ENCODE measurements around the gene EVX2. TPM values are rescaled to one million over a fixed set of nuclear protein-coding genes. Genes with fewer than 3 reads are reported as not detected.

Gene EVX2
- total RNA-seq, 4 donors from 2014 or later: 0.08 TPM; not detected in 3

GRCh38 chr2:176088048-176088936 lies 4.5 kb upstream of the EVX2 start:
- TF ChIP-seq POLR2A (IDR thresholded peaks at IDR 0.05): no peak
- TF ChIP-seq, protein P1, sequence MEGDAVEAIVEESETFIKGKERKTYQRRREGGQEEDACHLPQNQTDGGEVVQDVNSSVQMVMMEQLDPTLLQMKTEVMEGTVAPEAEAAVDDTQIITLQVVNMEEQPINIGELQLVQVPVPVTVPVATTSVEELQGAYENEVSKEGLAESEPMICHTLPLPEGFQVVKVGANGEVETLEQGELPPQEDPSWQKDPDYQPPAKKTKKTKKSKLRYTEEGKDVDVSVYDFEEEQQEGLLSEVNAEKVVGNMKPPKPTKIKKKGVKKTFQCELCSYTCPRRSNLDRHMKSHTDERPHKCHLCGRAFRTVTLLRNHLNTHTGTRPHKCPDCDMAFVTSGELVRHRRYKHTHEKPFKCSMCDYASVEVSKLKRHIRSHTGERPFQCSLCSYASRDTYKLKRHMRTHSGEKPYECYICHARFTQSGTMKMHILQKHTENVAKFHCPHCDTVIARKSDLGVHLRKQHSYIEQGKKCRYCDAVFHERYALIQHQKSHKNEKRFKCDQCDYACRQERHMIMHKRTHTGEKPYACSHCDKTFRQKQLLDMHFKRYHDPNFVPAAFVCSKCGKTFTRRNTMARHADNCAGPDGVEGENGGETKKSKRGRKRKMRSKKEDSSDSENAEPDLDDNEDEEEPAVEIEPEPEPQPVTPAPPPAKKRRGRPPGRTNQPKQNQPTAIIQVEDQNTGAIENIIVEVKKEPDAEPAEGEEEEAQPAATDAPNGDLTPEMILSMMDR (IDR thresholded peaks at IDR 0.05): peak in 3 of 4 experiments; percentile 56 to 82 (median 57)
- no peak for TF ChIP-seq EP300 (IDR thresholded peaks at IDR 0.05)
- Histone ChIP-seq H3K27ac (no peak overlapping the region), H3K9me3 (no peaks in the 10 kb centered on the region), H3K4me1 (peaks cover 0 to 52% (median 32%) of the 10 kb centered on the region in 3 donors), H3K27me3 (peaks cover 100% of the 10 kb centered on the region), H3K36me3 (no peaks in the 10 kb centered on the region), H3K4me3 (peak overlapping the region in 1 of 2 donors; percentile 38)
- WGBS, 2 donors (ENCODE audit: low coverage in 1 of 2): 11% methylated on average over 3 of the region's 49 CpGs; no CpG with 5 or more reads in 1 of the 2 donors
- ATAC-seq: peak; percentile 47

DNA sequence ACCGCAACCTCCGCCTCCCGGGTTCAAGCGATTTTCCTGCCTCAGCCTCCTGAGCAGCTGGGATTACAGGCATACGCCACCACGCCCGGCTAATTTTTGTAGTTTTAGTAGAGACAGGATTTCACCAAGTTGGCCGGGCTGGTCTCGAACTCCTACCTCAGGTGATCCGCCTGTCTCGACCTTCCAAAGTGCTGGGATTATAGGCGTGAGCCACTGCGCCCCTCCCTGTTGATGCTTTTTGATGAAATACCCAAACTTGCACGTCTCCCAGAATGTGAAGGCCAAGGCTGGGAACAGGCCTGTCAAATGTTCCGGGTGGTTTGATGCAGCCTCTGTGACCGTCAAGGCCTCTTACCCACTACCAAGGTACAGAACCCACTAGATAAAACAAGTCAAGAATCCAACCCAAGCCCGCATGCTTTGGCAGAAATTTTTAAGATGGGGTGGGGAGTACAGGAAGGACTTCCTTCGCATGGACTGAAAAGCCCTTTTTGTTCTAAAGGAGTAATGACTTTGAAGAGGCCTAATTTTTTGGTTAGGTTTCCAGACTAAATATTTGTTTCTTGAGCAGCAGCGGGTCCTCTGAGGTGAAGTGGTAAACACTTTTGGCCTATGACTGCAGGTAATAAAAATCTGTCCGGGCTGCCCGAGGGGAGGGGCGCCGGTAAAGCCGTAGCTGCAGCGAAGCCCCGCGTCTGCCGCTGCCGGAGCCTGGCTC lies 3.7 kb upstream of the EVX2 start:
- Histone ChIP-seq H3K9me3 (no peaks in the 10 kb centered on the region), H3K4me1 (peaks cover 0 to 52% (median 31%) of the 10 kb centered on the region in 3 donors), H3K36me3 (no peaks in the 10 kb centered on the region), H3K4me3 (peak overlapping the region in 1 of 2 donors; percentile 38), H3K27ac (no peak overlapping the region), H3K27me3 (peaks cover 100% of the 10 kb centered on the region)
- 11 to 57% methylated on average over 5 to 7 of the region's 29 CpGs for WGBS, 2 donors (ENCODE audit: low coverage in 1 of 2)
- no peak for ATAC-seq
- TF ChIP-seq POLR2AphosphoS5 (IDR thresholded peaks at IDR 0.05) (no peak), POLR2A (IDR thresholded peaks at IDR 0.05) (no peak), EP300 (IDR thresholded peaks at IDR 0.05) (no peak)
- TF ChIP-seq, protein P1 (IDR thresholded peaks at IDR 0.05): no peak

DNA sequence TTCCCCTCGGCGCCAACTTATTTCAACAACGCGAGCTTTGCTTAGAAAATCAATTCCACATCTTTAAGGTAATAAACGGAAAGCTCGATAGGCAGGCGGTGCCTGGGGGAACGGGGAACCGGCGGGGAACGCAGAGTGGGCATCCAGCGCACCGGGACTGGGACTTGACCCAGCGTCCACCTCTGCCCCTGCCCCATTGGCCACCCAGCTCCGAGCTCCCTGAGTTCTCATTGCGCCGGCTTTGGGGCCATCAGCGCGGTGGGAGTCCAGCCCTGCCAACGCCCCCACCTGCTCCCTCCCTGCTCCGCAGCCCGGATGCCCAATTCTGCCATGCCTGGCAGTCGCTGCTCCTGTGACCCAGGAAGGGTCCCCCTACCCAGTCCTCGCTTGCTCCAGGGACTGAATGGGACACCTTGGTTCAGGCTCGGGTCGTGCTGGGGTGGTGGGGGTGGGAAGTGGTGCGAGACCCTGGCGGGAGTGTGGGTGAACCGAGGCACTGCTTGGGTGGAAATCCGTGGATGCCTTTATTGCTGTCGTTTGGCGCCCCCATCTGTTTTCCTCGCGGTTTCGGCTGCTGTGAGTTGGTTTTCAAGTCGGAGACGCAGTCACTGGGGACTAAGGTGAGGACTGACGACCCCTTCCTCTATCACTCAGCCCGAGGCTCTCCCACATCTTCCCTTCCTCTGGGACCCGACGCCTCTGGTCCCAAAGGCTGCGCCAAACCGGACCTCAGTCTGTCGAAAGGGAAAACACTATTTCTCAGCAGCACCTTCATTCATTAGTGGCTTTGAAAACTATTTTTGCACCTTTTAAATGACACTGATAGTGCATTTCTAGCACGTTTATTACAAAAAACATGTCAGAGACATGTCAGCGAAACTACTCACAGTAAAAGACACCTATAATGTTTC lies 2.4 kb upstream of the EVX2 start:
- Histone ChIP-seq H3K27ac (no peak overlapping the region), H3K36me3 (no peaks in the 10 kb centered on the region), H3K4me1 (peaks cover 0 to 50% (median 29%) of the 10 kb centered on the region in 3 donors), H3K4me3 (no peak overlapping the region), H3K9me3 (peaks cover 0 to 9% (median 0%) of the 10 kb centered on the region in 3 donors), H3K27me3 (peaks cover 100% of the 10 kb centered on the region)
- TF ChIP-seq EP300 (IDR thresholded peaks at IDR 0.05): no peak
- TF ChIP-seq, protein P1 (IDR thresholded peaks at IDR 0.05): peak in 2 of 4 experiments; percentile 22 to 46
- ATAC-seq: no peak
- WGBS, 2 donors (ENCODE audit: low coverage in 1 of 2): 6 to 8% methylated on average over 10 to 11 of the region's 46 CpGs

DNA sequence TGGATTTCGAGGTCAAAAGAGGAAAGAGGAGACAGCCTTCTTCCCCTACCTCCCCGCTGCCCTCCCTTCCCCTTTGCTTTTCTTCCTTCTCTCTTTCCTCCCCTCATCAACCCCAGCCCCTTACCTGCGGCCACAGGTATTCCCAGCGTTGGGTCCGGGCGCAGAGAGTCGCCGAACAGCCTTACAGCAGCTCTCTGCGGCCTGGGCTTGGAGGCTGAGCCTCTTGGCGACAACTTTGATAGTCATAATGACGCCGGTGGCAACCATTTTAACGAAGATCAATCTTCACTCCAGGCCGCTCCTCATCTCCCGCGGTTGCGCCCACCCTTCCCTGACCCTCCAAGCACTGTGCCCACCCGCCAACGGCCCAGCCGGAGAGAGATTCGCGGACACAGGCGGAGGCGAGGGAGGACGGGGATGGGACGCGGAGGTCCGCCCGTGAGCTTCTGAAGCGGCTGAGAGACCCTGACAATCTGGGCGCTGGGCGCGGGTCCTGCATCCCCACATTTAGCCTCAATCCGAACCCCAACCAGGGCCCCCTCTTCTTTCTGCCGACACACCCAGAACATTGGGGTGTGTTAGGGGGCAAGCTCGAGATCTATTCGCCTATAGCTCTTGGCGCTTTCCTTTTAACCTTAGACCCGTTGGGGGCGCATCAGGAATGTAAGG lies 1.5 kb upstream of the EVX2 start:
- Histone ChIP-seq H3K36me3 (no peaks in the 10 kb centered on the region), H3K4me3 (no peak overlapping the region), H3K27ac (no peak overlapping the region), H3K4me1 (peaks cover 0 to 59% (median 29%) of the 10 kb centered on the region in 3 donors), H3K9me3 (peaks cover 0 to 16% (median 0%) of the 10 kb centered on the region in 3 donors), H3K27me3 (peaks cover 100% of the 10 kb centered on the region)
- ATAC-seq: no peak
- 2% methylated on average over 9 to 15 of the region's 40 CpGs for WGBS, 2 donors (ENCODE audit: low coverage in 1 of 2)
- TF ChIP-seq, protein P1 (IDR thresholded peaks at IDR 0.05): no peak
- TF ChIP-seq POLR2A (IDR thresholded peaks at IDR 0.05) (no peak), EP300 (IDR thresholded peaks at IDR 0.05) (no peak), POLR2AphosphoS5 (IDR thresholded peaks at IDR 0.05) (no peak)
